UCSD-AML1 (cell line): Measurements from ENCODE around the gene GRK5.

Experiments used
- DNase-seq: peaks from one replicate; lab custom pipeline; 2025; ENCODE audit not compliant: unreplicated experiment; lab: John Stamatoyannopoulos, UW

Gene GRK5

GRCh38 chr10:119470920-119471702 is 263.7 kb downstream of the GRK5 start:
- DNase-seq, result no peak

- no peak for DNase-seq
These were observed 266.4 kb downstream of the GRK5 start for GRCh38 chr10:119473771-119474170.

- DNase-seq, result no peak
These were observed 267.2 kb downstream of the GRK5 start for GRCh38 chr10:119474606-119475005.

GRCh38 chr10:119477444-119477843 is 270.1 kb downstream of the GRK5 start:
- DNase-seq, result no peak

- DNase-seq, result no peak
These were observed 270.9 kb downstream of the GRK5 start for GRCh38 chr10:119478111-119478802.

- DNase-seq, result no peak
These were observed 271.5 kb downstream of the GRK5 start for GRCh38 chr10:119478811-119479341.

GRCh38 chr10:119479532-119479931 is 272.2 kb downstream of the GRK5 start:
- DNase-seq, result no peak

GRCh38 chr10:119480667-119481066 is 273.3 kb downstream of the GRK5 start:
- DNase-seq, result no peak

- no peak for DNase-seq
These were observed 274.5 kb downstream of the GRK5 start for GRCh38 chr10:119481781-119482426.

- DNase-seq, result no peak
These were observed 275.6 kb downstream of the GRK5 start for GRCh38 chr10:119483001-119483400.

- DNase-seq, result no peak
These were observed 276.5 kb downstream of the GRK5 start for GRCh38 chr10:119483839-119484238.

- no peak for DNase-seq
These were observed 281.3 kb downstream of the GRK5 start for GRCh38 chr10:119488675-119489074.

GRCh38 chr10:119489991-119490326 is 282.6 kb downstream of the GRK5 start:
- no peak for DNase-seq

GRCh38 chr10:119491966-119492757 is 284.8 kb downstream of the GRK5 start:
- no peak for DNase-seq

GRCh38 chr10:119493155-119493554 is 285.8 kb downstream of the GRK5 start:
- DNase-seq, result peak; percentile 80

- DNase-seq, result no peak
These were observed 287.1 kb downstream of the GRK5 start for GRCh38 chr10:119494236-119495020.

GRCh38 chr10:119495021-119495505 is 287.7 kb downstream of the GRK5 start:
- DNase-seq, result no peak

GRCh38 chr10:119495545-119495944 is 288.2 kb downstream of the GRK5 start:
- DNase-seq, result no peak

GRCh38 chr10:119496273-119496672 is 288.9 kb downstream of the GRK5 start:
- peak; percentile 29 for DNase-seq

GRCh38 chr10:119497243-119497642 is 289.9 kb downstream of the GRK5 start:
- no peak for DNase-seq
